HepG2 (cell line): ENCODE measurements around the gene BMF. TPM values are rescaled to one million over a fixed set of nuclear protein-coding genes. Genes with fewer than 3 reads are reported as not detected.

Experiments
- FOXA1 ChIP-seq, 2 experiments: fragments of 450-650 bp in 1 of 2; sonication (generic) in 1 of 2; formaldehyde crosslinking in 1 of 2; IDR thresholded peaks; 2 replicates each; pipeline versions ENCODE4 v1.4.0 to v1.6.1; 2016 to 2020; ENCODE audit warnings: missing genetic modification reagents in 1 of 2
- FOXA3 ChIP-seq: IDR thresholded peaks from 2 replicates; pipeline ENCODE4 v1.6.1; 2016; ENCODE audit warnings: missing genetic modification reagents, missing compliant biosample characterization
- GATAD2A ChIP-seq: IDR thresholded peaks from 2 replicates; pipeline ENCODE4 v1.6.1; 2016
- NCOA5 ChIP-seq: sonication (generic); formaldehyde crosslinking; IDR thresholded peaks from 2 replicates; pipeline ENCODE4 v1.4.0; 2020; ENCODE audit warnings: missing genetic modification reagents
- SOX6 ChIP-seq, 2 experiments: fragments of 450-650 bp in 1 of 2; sonication (generic) in 1 of 2; formaldehyde crosslinking in 1 of 2; IDR thresholded peaks; 2 replicates each; pipeline versions ENCODE4 v1.4.0 to v1.6.1; 2017 to 2020; ENCODE audit warnings: antibody characterized with exemption in 1 of 2, mild to moderate bottlenecking in 1 of 2, missing genetic modification reagents in 1 of 2
- U2AF2 ChIP-seq: fragments of 200-400 bp; formaldehyde crosslinking; IDR thresholded peaks from 2 replicates; pipeline ENCODE4 v1.6.1; 2017; ENCODE audit warnings: low read depth, mild to moderate bottlenecking, low read length
- YY1 ChIP-seq: IDR thresholded peaks from 2 replicates; pipeline ENCODE4 v1.6.1; 2011; ENCODE audit warnings: low read length, low read depth, moderate library complexity, mild to moderate bottlenecking; ENCODE audit not compliant: insufficient read depth, insufficient replicate concordance
- ZFP1 ChIP-seq: IDR thresholded peaks from 2 replicates; pipeline ENCODE4 v1.6.1; 2016
- polyA plus RNA-seq, 8 experiments: library from polyadenylated mRNA; depleted of rRNA in 3 of 8; stranded (reverse) in 7 of 8; unstranded in 1 of 8; fragments of >200 nt; fragmentation: Illumina TruSeq in 4 of 8; extraction: Trizol in 4 of 8; gene quantifications; 2 replicates each; pipeline versions ENCODE4 v1.2.1 to v1.2.3, GENCODE V29; 2011 to 2016; ENCODE audit warnings: low read depth in 4 of 8, missing spikeins in 1 of 8, mixed read lengths in 1 of 8; ENCODE audit not compliant: insufficient read depth in 1 of 8
- total RNA-seq, 5 experiments: library from RNA; depleted of rRNA; stranded (reverse); fragments of >200 nt; fragmentation: Illumina TruSeq; extraction: Trizol; gene quantifications; 2 replicates each; pipeline ENCODE4 v1.2.3, GENCODE V29; 2016; ENCODE audit warnings: low read depth in 1 of 5
- TF ChIP-seq, protein P1 (sequence below): sonication (generic); formaldehyde crosslinking; conservative IDR thresholded peaks from 2 replicates; pipeline ENCODE4 v1.4.0; 2020; ENCODE audit warnings: mild to moderate bottlenecking, missing genetic modification reagents, moderate library complexity
- TF ChIP-seq, protein P2 (sequence below): sonication (generic); formaldehyde crosslinking; IDR thresholded peaks from 2 replicates; pipeline ENCODE4 v1.4.0; 2020; ENCODE audit warnings: missing genetic modification reagents
- TF ChIP-seq, protein P3 (sequence below): sonication (generic); formaldehyde crosslinking; IDR thresholded peaks from 2 replicates; pipeline ENCODE4 v1.5.0; 2020; ENCODE audit warnings: mild to moderate bottlenecking, missing genetic modification reagents, borderline replicate concordance
- TF ChIP-seq, protein P4 (sequence below): sonication (generic); formaldehyde crosslinking; IDR thresholded peaks from 2 replicates; pipeline ENCODE4 v1.5.1; 2020; ENCODE audit warnings: missing genetic modification reagents, mild to moderate bottlenecking, borderline replicate concordance

BMF gene
- total and polyA plus RNA-seq, 2 of the 13 experiments (the other 11 are each of a cell fraction or from before 2014, with no cell fraction given): 8.7 to 15.9 TPM

DNA sequence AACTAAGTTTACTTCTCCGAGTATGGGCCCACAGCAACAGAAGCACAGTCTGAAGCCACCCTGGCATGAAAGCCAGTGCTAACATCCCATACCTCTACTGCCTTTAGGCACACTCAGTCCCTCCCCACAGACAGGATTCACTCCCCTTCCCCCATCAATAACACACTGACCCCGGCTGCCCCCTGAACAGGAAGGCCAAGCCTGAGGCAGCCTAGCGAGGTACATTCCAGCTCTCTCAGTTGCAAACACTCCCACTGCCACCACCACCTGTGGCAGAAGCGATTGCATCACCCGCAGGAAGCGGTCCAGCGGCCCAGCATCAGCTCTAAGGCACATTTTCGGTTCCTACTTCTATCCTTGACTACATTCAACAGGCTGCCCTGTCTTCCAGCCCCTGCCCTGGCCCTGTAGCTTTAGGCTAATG lies 7.0 kb upstream of the BMF start (continued):
- no peak for TF ChIP-seq ZFP1 (CRISPR knock-in tag)
- TF ChIP-seq FOXA3: peak; percentile 58
- TF ChIP-seq YY1: no peak
- TF ChIP-seq, protein P1, sequence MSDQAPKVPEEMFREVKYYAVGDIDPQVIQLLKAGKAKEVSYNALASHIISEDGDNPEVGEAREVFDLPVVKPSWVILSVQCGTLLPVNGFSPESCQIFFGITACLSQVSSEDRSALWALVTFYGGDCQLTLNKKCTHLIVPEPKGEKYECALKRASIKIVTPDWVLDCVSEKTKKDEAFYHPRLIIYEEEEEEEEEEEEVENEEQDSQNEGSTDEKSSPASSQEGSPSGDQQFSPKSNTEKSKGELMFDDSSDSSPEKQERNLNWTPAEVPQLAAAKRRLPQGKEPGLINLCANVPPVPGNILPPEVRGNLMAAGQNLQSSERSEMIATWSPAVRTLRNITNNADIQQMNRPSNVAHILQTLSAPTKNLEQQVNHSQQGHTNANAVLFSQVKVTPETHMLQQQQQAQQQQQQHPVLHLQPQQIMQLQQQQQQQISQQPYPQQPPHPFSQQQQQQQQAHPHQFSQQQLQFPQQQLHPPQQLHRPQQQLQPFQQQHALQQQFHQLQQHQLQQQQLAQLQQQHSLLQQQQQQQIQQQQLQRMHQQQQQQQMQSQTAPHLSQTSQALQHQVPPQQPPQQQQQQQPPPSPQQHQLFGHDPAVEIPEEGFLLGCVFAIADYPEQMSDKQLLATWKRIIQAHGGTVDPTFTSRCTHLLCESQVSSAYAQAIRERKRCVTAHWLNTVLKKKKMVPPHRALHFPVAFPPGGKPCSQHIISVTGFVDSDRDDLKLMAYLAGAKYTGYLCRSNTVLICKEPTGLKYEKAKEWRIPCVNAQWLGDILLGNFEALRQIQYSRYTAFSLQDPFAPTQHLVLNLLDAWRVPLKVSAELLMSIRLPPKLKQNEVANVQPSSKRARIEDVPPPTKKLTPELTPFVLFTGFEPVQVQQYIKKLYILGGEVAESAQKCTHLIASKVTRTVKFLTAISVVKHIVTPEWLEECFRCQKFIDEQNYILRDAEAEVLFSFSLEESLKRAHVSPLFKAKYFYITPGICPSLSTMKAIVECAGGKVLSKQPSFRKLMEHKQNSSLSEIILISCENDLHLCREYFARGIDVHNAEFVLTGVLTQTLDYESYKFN (CRISPR knock-in tag): peak; percentile 32; the same call in 1 of the 2 replicates
- no peak for TF ChIP-seq NCOA5 (CRISPR knock-in tag)
- no peak for TF ChIP-seq U2AF2
- TF ChIP-seq FOXA1 (IDR thresholded peaks at IDR 0.05): no peak
- peak; percentile 6; the same call in 1 of the 2 replicates for TF ChIP-seq FOXA1 (CRISPR knock-in tag; IDR thresholded peaks at IDR 0.05)
- TF ChIP-seq, protein P2, sequence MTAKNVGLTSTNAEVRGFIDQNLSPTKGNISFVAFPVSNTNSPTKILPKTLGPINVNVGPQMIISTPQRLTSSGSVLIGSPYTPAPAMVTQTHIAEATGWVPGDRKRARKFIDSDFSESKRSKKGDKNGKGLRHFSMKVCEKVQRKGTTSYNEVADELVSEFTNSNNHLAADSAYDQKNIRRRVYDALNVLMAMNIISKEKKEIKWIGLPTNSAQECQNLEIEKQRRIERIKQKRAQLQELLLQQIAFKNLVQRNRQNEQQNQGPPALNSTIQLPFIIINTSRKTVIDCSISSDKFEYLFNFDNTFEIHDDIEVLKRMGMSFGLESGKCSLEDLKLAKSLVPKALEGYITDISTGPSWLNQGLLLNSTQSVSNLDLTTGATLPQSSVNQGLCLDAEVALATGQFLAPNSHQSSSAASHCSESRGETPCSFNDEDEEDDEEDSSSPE: peak; percentile 31; the same call in 1 of the 2 replicates
- no peak for TF ChIP-seq SOX6 (IDR thresholded peaks at IDR 0.05)
- TF ChIP-seq SOX6 (CRISPR knock-in tag; IDR thresholded peaks at IDR 0.05): peak; percentile 53; the same call in 1 of the 2 replicates
- TF ChIP-seq, protein P3, sequence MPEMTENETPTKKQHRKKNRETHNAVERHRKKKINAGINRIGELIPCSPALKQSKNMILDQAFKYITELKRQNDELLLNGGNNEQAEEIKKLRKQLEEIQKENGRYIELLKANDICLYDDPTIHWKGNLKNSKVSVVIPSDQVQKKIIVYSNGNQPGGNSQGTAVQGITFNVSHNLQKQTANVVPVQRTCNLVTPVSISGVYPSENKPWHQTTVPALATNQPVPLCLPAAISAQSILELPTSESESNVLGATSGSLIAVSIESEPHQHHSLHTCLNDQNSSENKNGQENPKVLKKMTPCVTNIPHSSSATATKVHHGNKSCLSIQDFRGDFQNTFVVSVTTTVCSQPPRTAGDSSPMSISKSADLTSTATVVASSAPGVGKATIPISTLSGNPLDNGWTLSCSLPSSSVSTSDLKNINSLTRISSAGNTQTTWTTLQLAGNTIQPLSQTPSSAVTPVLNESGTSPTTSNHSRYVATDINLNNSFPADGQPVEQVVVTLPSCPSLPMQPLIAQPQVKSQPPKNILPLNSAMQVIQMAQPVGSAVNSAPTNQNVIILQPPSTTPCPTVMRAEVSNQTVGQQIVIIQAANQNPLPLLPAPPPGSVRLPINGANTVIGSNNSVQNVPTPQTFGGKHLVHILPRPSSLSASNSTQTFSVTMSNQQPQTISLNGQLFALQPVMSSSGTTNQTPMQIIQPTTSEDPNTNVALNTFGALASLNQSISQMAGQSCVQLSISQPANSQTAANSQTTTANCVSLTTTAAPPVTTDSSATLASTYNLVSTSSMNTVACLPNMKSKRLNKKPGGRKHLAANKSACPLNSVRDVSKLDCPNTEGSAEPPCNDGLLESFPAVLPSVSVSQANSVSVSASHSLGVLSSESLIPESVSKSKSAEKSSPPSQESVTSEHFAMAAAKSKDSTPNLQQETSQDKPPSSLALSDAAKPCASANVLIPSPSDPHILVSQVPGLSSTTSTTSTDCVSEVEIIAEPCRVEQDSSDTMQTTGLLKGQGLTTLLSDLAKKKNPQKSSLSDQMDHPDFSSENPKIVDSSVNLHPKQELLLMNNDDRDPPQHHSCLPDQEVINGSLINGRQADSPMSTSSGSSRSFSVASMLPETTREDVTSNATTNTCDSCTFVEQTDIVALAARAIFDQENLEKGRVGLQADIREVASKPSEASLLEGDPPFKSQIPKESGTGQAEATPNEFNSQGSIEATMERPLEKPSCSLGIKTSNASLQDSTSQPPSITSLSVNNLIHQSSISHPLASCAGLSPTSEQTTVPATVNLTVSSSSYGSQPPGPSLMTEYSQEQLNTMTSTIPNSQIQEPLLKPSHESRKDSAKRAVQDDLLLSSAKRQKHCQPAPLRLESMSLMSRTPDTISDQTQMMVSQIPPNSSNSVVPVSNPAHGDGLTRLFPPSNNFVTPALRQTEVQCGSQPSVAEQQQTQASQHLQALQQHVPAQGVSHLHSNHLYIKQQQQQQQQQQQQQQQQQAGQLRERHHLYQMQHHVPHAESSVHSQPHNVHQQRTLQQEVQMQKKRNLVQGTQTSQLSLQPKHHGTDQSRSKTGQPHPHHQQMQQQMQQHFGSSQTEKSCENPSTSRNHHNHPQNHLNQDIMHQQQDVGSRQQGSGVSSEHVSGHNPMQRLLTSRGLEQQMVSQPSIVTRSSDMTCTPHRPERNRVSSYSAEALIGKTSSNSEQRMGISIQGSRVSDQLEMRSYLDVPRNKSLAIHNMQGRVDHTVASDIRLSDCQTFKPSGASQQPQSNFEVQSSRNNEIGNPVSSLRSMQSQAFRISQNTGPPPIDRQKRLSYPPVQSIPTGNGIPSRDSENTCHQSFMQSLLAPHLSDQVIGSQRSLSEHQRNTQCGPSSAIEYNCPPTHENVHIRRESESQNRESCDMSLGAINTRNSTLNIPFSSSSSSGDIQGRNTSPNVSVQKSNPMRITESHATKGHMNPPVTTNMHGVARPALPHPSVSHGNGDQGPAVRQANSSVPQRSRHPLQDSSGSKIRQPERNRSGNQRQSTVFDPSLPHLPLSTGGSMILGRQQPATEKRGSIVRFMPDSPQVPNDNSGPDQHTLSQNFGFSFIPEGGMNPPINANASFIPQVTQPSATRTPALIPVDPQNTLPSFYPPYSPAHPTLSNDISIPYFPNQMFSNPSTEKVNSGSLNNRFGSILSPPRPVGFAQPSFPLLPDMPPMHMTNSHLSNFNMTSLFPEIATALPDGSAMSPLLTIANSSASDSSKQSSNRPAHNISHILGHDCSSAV (CRISPR knock-in tag): no peak
- TF ChIP-seq GATAD2A (CRISPR knock-in tag): peak; percentile 88
- TF ChIP-seq, protein P4, sequence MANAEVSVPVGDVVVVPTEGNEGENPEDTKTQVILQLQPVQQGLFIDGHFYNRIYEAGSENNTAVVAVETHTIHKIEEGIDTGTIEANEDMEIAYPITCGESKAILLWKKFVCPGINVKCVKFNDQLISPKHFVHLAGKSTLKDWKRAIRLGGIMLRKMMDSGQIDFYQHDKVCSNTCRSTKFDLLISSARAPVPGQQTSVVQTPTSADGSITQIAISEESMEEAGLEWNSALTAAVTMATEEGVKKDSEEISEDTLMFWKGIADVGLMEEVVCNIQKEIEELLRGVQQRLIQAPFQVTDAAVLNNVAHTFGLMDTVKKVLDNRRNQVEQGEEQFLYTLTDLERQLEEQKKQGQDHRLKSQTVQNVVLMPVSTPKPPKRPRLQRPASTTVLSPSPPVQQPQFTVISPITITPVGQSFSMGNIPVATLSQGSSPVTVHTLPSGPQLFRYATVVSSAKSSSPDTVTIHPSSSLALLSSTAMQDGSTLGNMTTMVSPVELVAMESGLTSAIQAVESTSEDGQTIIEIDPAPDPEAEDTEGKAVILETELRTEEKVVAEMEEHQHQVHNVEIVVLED (CRISPR knock-in tag): no peak; the same call in 1 of the 2 replicates
